ENCODE data around the gene C6orf163. TPM values are rescaled to one million over a fixed set of nuclear protein-coding genes. Genes with fewer than 3 reads are reported as not detected.

Gene C6orf163
- total and polyA plus RNA-seq, 2 of the 13 experiments (the other 11 are each of a cell fraction or from before 2014, with no cell fraction given): 0.62 to 1.8 TPM

DNA sequence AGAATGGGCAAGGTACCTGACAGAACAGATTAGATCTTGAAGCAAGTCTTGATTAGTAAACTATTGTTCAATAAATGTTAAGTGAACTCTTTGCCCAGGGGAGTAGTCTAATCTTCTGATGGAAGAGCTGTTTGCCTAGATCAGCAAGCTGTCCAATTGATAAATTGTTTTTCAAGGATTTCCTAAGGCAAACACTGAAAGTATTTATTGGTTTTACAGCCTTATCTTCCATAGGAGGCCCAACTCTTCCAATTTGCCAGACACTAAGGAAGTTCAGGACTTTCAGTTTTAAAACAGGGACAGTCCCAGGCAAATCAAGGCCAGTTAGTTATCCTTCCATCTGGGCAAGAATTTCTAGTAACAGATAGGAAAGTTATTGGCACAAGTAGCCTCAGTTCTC lies 1.8 kb upstream of the C6orf163 start:
- in situ Hi-C loops (cut with HindIII; ENCODE audit: extremely low pct_ligation_motif_present, low pct_unique_long_range_greater_than_20kb): no loop called here
- H3K27ac ChIP-seq (ENCODE audit: extremely low read length, insufficient read depth, low read length): no peak overlapping the region
- no peak overlapping the region for H3K4me3 ChIP-seq (replicated peaks in 1 of 3; ENCODE audit: insufficient read depth in 1 of 3, low read depth in 2 of 3, low read length in 3 of 3)
- H3K4me1 ChIP-seq (ENCODE audit: insufficient read depth, low read length): peaks cover 36% of the 10 kb centered on the region
- ATAC-seq: peak; percentile 88
- no TSS peak for BruUV-seq (replicated peaks)
- no peak overlapping the region for H3K9ac ChIP-seq (ENCODE audit: insufficient read depth, low read depth, low read length)
- no peak overlapping the region for H2AFZ ChIP-seq (ENCODE audit: low read length)
- CTCF ChIA-PET (ENCODE audit: low intra/inter-chr PET ratio, low total read pairs): no interaction called here
- peak; percentile 58 for FAIRE-seq
- H3K79me2 ChIP-seq (ENCODE audit: insufficient read depth, low read length): no peaks in the 10 kb centered on the region
- POLR2A ChIA-PET: no interaction called here
- no peaks in the 10 kb centered on the region for H3K27me3 ChIP-seq (ENCODE audit: control insufficient read depth in 1 of 2, insufficient read depth in 2 of 2, low read length in 2 of 2)
- H3K36me3 ChIP-seq (replicated peaks in 1 of 2; ENCODE audit: control insufficient read depth in 1 of 2, insufficient read depth in 2 of 2, low read length in 2 of 2): no peaks in the 10 kb centered on the region
- H4K20me1 ChIP-seq (ENCODE audit: insufficient read depth, low read length): no peaks in the 10 kb centered on the region
- DNase-seq (ENCODE audit: low spot score): peak; percentile 73
- H3K4me2 ChIP-seq (ENCODE audit: low read depth, low read length): no peak overlapping the region
- intact Hi-C loops (cut with micrococcal nuclease; ENCODE audit: unreplicated experiment): no loop called here
- H3K9me3 ChIP-seq (ENCODE audit: low read length): no peaks in the 10 kb centered on the region
- peak; percentile 53; the same call in 1 of the 2 replicates for TF ChIP-seq BCL6 (CRISPR knock-in tag; IDR thresholded peaks at IDR 0.05)
- TF ChIP-seq ZBTB21 (CRISPR knock-in tag; IDR thresholded peaks at IDR 0.05): no peak
- no peak for TF ChIP-seq GATA4 (IDR thresholded peaks at IDR 0.05; ENCODE audit: borderline replicate concordance, low read depth)
- TF ChIP-seq HHEX (CRISPR knock-in tag; IDR thresholded peaks at IDR 0.05): no peak
- no peak for TF ChIP-seq ZNF761 (CRISPR knock-in tag; conservative IDR thresholded peaks at IDR 0.05)
- no peak for TF ChIP-seq ZNF772 (CRISPR knock-in tag; IDR thresholded peaks at IDR 0.05)
- TF ChIP-seq MTERF4 (CRISPR knock-in tag; IDR thresholded peaks at IDR 0.05): no peak
- no peak for TF ChIP-seq FOXA3 (CRISPR knock-in tag; IDR thresholded peaks at IDR 0.05)
- no peak for TF ChIP-seq JUNB (CRISPR knock-in tag; IDR thresholded peaks at IDR 0.05; ENCODE audit: borderline replicate concordance)
- TF ChIP-seq NFE2 (CRISPR knock-in tag; IDR thresholded peaks at IDR 0.05): no peak
- TF ChIP-seq SOX13 (IDR thresholded peaks at IDR 0.05): no peak
- TF ChIP-seq SOX13 (CRISPR knock-in tag; conservative IDR thresholded peaks at IDR 0.05 in 1 of 2, IDR thresholded peaks at IDR 0.05 in 1 of 2): peak in 1 of 2 experiments; percentile 49; a peak in 1 of 4 replicates
- no peak for TF ChIP-seq ATF7 (IDR thresholded peaks at IDR 0.05)
- TF ChIP-seq ATF7 (CRISPR knock-in tag; IDR thresholded peaks at IDR 0.05): no peak
- TF ChIP-seq MEIS1 (CRISPR knock-in tag; IDR thresholded peaks at IDR 0.05; ENCODE audit: borderline replicate concordance): 0 out of 2 replicates have a peak, but pooled peaks have one; percentile 25
- TF ChIP-seq, protein P1, sequence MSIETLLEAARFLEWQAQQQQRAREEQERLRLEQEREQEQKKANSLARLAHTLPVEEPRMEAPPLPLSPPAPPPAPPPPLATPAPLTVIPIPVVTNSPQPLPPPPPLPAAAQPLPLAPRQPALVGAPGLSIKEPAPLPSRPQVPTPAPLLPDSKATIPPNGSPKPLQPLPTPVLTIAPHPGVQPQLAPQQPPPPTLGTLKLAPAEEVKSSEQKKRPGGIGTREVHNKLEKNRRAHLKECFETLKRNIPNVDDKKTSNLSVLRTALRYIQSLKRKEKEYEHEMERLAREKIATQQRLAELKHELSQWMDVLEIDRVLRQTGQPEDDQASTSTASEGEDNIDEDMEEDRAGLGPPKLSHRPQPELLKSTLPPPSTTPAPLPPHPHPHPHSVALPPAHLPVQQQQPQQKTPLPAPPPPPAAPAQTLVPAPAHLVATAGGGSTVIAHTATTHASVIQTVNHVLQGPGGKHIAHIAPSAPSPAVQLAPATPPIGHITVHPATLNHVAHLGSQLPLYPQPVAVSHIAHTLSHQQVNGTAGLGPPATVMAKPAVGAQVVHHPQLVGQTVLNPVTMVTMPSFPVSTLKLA (IDR thresholded peaks at IDR 0.05): no peak
- TF ChIP-seq KLF15 (CRISPR knock-in tag; IDR thresholded peaks at IDR 0.05; ENCODE audit: borderline replicate concordance): no peak
- TF ChIP-seq NR2F2 (IDR thresholded peaks at IDR 0.05; ENCODE audit: borderline replicate concordance, low read depth): no peak
- TF ChIP-seq SCMH1 (CRISPR knock-in tag; IDR thresholded peaks at IDR 0.05; ENCODE audit: borderline replicate concordance): no peak
- TF ChIP-seq HMG20B (CRISPR knock-in tag; conservative IDR thresholded peaks at IDR 0.05): 0 out of 2 replicates have a peak, but pooled peaks have one; percentile 59
- TF ChIP-seq MEIS2 (CRISPR knock-in tag; IDR thresholded peaks at IDR 0.05): 0 out of 2 replicates have a peak, but pooled peaks have one; percentile 53
- no peak for TF ChIP-seq LBX2 (CRISPR knock-in tag; IDR thresholded peaks at IDR 0.05; ENCODE audit: borderline replicate concordance)
- TF ChIP-seq SRF (IDR thresholded peaks at IDR 0.05; ENCODE audit: low read depth, low read length): no peak
- no peak for TF ChIP-seq ZSCAN25 (CRISPR knock-in tag; IDR thresholded peaks at IDR 0.05)
- TF ChIP-seq, protein P2, sequence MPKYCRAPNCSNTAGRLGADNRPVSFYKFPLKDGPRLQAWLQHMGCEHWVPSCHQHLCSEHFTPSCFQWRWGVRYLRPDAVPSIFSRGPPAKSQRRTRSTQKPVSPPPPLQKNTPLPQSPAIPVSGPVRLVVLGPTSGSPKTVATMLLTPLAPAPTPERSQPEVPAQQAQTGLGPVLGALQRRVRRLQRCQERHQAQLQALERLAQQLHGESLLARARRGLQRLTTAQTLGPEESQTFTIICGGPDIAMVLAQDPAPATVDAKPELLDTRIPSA (CRISPR knock-in tag; IDR thresholded peaks at IDR 0.05; ENCODE audit: borderline replicate concordance): no peak
- no peak for TF ChIP-seq ZNF552 (CRISPR knock-in tag; IDR thresholded peaks at IDR 0.05; ENCODE audit: borderline replicate concordance)
